ENCODE results near the gene SLC35D1. TPM values are rescaled to one million over a fixed set of nuclear protein-coding genes. Genes with fewer than 3 reads are reported as not detected.

SLC35D1 gene
- total RNA-seq, 2 donors from 2014 or later, result 48.1 to 75.9 TPM

GRCh38 chr1:67019600-67020136 lies 34.3 kb downstream of the SLC35D1 start:
- Histone ChIP-seq H3K9me3 (no peaks in the 10 kb centered on the region), H3K27me3 (no peaks in the 10 kb centered on the region), H3K4me3 (no peak overlapping the region), H3K4me1 (no peaks in the 10 kb centered on the region), H3K27ac (no peak overlapping the region), H3K9ac (ENCODE audit: low read depth in 2 of 2, low read length in 2 of 2) (no peak overlapping the region), H3K36me3 (no peaks in the 10 kb centered on the region)
- intact Hi-C loops (cut with DNase I), result no loop called here
- no peak for DNase-seq
- no peak for TF ChIP-seq CTCF (IDR thresholded peaks at IDR 0.05)

- H3K9me3 ChIP-seq, result no peaks in the 10 kb centered on the region
- no peak overlapping the region for H3K9ac ChIP-seq (ENCODE audit: low read depth in 2 of 2, low read length in 2 of 2)
- TF ChIP-seq CTCF (IDR thresholded peaks at IDR 0.05), result no peak
- no peak overlapping the region for H3K4me3 ChIP-seq
- no peak overlapping the region for H3K27ac ChIP-seq
- no peaks in the 10 kb centered on the region for H3K4me1 ChIP-seq
- intact Hi-C loops (cut with DNase I), result no loop called here
- no peak for DNase-seq
- H3K27me3 ChIP-seq, result no peaks in the 10 kb centered on the region
- H3K36me3 ChIP-seq, result no peaks in the 10 kb centered on the region
Observed at GRCh38 chr1:67019121-67019520, 34.8 kb downstream of the SLC35D1 start.

GRCh38 chr1:67018574-67018973 lies 35.4 kb downstream of the SLC35D1 start:
- Histone ChIP-seq H3K36me3 (no peaks in the 10 kb centered on the region), H3K9me3 (no peaks in the 10 kb centered on the region), H3K4me3 (no peak overlapping the region), H3K4me1 (no peaks in the 10 kb centered on the region), H3K27me3 (no peaks in the 10 kb centered on the region), H3K9ac (ENCODE audit: low read depth in 2 of 2, low read length in 2 of 2) (no peak overlapping the region), H3K27ac (no peak overlapping the region)
- TF ChIP-seq CTCF (IDR thresholded peaks at IDR 0.05), result no peak
- DNase-seq, result no peak
- intact Hi-C loops (cut with DNase I), result no loop called here

- no peaks in the 10 kb centered on the region for H3K9me3 ChIP-seq
- TF ChIP-seq CTCF (IDR thresholded peaks at IDR 0.05), result no peak
- H3K27me3 ChIP-seq, result no peaks in the 10 kb centered on the region
- H3K4me3 ChIP-seq, result no peak overlapping the region
- H3K4me1 ChIP-seq, result no peaks in the 10 kb centered on the region
- no peaks in the 10 kb centered on the region for H3K36me3 ChIP-seq
- DNase-seq, result no peak
- intact Hi-C loops (cut with DNase I), result no loop called here
- H3K27ac ChIP-seq, result no peak overlapping the region
- no peak overlapping the region for H3K9ac ChIP-seq (ENCODE audit: low read depth in 2 of 2, low read length in 2 of 2)
Observed at GRCh38 chr1:67013573-67013972, 40.4 kb downstream of the SLC35D1 start.

- no peak for DNase-seq
- intact Hi-C loops (cut with DNase I), result loop anchor here (10.0 kb wide), 1 partner anchor 205 kb away; no protein-coding TSS in a partner anchor
- Histone ChIP-seq H3K9me3 (no peaks in the 10 kb centered on the region), H3K9ac (ENCODE audit: low read depth in 2 of 2, low read length in 2 of 2) (no peak overlapping the region), H3K27me3 (no peaks in the 10 kb centered on the region), H3K4me3 (no peak overlapping the region), H3K4me1 (no peaks in the 10 kb centered on the region), H3K27ac (no peak overlapping the region), H3K36me3 (no peaks in the 10 kb centered on the region)
- TF ChIP-seq CTCF (IDR thresholded peaks at IDR 0.05), result no peak
Observed at GRCh38 chr1:67009792-67010191, 44.2 kb downstream of the SLC35D1 start.
